Measurements from ENCODE around the gene KLF6. TPM values are rescaled to one million over a fixed set of nuclear protein-coding genes. Genes with fewer than 3 reads are reported as not detected.

The KLF6 gene
- total and polyA plus RNA-seq, 2 experiments from 2014 or later, result 187 to 602 TPM

GRCh38 chr10:3807928-3808496, 23.0 kb upstream of the KLF6 start:
- WGBS (ENCODE audit: low lambda C conversion rate, missing lambda C conversion rate), result 71% methylated on average over 12 of the region's 12 CpGs
- no peaks in the 10 kb centered on the region for H4K20me1 ChIP-seq (ENCODE audit: insufficient read depth, poor library complexity, severe bottlenecking)
- H3K9me3 ChIP-seq (ENCODE audit: low read depth), result no peaks in the 10 kb centered on the region
- H3K36me3 ChIP-seq (replicated peaks; ENCODE audit: insufficient read depth, low read depth), result no peaks in the 10 kb centered on the region
- H3K27ac ChIP-seq, result peak overlapping the region; percentile 98
- no peaks in the 10 kb centered on the region for H3K9me2 ChIP-seq (replicated peaks; ENCODE audit: insufficient read depth)
- peak; percentile 52 for DNase-seq (ENCODE audit: low spot score)
- H3K4me2 ChIP-seq, result peak overlapping the region; percentile 48
- H2AFZ ChIP-seq, result no peak overlapping the region
- TF ChIP-seq EZH2 (IDR thresholded peaks at IDR 0.05; ENCODE audit: borderline replicate concordance) (no peak), EZH2phosphoT487 (IDR thresholded peaks at IDR 0.05; ENCODE audit: low read depth, severe bottlenecking, unreplicated experiment) (no peak)
- no peaks in the 10 kb centered on the region for H3K79me2 ChIP-seq
- no peaks in the 10 kb centered on the region for H3K27me3 ChIP-seq
- no peak overlapping the region for H3K4me3 ChIP-seq
- H3K4me1 ChIP-seq (ENCODE audit: insufficient read depth), result peaks cover 77% of the 10 kb centered on the region

DNA sequence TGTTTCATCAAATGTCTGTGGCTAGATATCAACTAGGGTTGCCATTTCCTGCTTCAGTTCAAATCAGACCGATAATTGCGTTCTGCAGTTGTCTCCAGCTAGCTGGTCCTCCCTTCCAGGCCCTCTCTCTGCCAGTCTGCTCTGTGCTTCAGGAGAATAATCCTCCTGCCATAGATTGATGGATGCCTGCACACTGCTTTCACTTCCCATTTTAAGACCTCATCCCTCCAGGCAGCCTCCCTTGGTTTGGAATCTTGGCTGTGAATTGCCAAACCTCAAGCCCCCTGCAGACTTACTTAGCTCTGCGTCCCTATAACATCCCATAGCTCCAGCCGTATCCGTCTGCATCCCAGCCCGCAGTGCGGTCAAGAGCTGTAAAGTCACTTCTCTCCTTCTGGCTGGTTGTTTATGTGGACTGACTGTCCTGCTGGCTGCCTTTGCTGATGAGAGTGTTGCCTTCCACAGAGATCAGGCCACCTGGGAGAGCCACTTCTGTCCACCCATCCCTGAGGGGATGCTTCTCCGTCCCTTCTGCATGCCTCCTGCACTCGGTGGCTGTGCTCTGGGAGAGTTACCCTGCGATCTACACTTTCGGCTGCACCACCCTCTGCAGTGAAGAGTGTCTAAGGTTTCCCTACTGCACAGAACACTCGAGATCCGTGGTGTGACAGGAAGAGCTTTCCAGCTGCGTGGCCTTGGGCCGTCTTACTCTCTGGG, 22.4 kb upstream of the KLF6 start:
- no peak overlapping the region for H2AFZ ChIP-seq
- no peaks in the 10 kb centered on the region for H3K27me3 ChIP-seq
- H3K36me3 ChIP-seq (replicated peaks; ENCODE audit: insufficient read depth, low read depth), result no peaks in the 10 kb centered on the region
- no peaks in the 10 kb centered on the region for H4K20me1 ChIP-seq (ENCODE audit: insufficient read depth, poor library complexity, severe bottlenecking)
- no peaks in the 10 kb centered on the region for H3K9me3 ChIP-seq (ENCODE audit: low read depth)
- DNase-seq (ENCODE audit: low spot score), result no peak
- H3K9me2 ChIP-seq (replicated peaks; ENCODE audit: insufficient read depth), result no peaks in the 10 kb centered on the region
- TF ChIP-seq, protein P1, sequence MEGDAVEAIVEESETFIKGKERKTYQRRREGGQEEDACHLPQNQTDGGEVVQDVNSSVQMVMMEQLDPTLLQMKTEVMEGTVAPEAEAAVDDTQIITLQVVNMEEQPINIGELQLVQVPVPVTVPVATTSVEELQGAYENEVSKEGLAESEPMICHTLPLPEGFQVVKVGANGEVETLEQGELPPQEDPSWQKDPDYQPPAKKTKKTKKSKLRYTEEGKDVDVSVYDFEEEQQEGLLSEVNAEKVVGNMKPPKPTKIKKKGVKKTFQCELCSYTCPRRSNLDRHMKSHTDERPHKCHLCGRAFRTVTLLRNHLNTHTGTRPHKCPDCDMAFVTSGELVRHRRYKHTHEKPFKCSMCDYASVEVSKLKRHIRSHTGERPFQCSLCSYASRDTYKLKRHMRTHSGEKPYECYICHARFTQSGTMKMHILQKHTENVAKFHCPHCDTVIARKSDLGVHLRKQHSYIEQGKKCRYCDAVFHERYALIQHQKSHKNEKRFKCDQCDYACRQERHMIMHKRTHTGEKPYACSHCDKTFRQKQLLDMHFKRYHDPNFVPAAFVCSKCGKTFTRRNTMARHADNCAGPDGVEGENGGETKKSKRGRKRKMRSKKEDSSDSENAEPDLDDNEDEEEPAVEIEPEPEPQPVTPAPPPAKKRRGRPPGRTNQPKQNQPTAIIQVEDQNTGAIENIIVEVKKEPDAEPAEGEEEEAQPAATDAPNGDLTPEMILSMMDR (IDR thresholded peaks at IDR 0.05; ENCODE audit: poor library complexity), result no peak
- TF ChIP-seq EZH2 (IDR thresholded peaks at IDR 0.05; ENCODE audit: borderline replicate concordance), result no peak
- TF ChIP-seq EZH2phosphoT487 (IDR thresholded peaks at IDR 0.05; ENCODE audit: low read depth, severe bottlenecking, unreplicated experiment), result no peak
- peaks cover 82% of the 10 kb centered on the region for H3K4me1 ChIP-seq (ENCODE audit: insufficient read depth)
- 83% methylated on average over 15 of the region's 15 CpGs for WGBS (ENCODE audit: low lambda C conversion rate, missing lambda C conversion rate)
- peak overlapping the region; percentile 98 for H3K27ac ChIP-seq
- no peak overlapping the region for H3K4me3 ChIP-seq
- no peaks in the 10 kb centered on the region for H3K79me2 ChIP-seq
- peak overlapping the region; percentile 48 for H3K4me2 ChIP-seq

- 44% methylated on average over 5 of the region's 5 CpGs for WGBS (ENCODE audit: low lambda C conversion rate, missing lambda C conversion rate)
- H3K4me3 ChIP-seq, result no peak overlapping the region
- no peak overlapping the region for H2AFZ ChIP-seq
- H3K79me2 ChIP-seq, result no peaks in the 10 kb centered on the region
- no peak for TF ChIP-seq EZH2 (IDR thresholded peaks at IDR 0.05; ENCODE audit: borderline replicate concordance)
- TF ChIP-seq, protein P1 (IDR thresholded peaks at IDR 0.05; ENCODE audit: poor library complexity), result no peak
- TF ChIP-seq EZH2phosphoT487 (IDR thresholded peaks at IDR 0.05; ENCODE audit: low read depth, severe bottlenecking, unreplicated experiment), result no peak
- H3K9me3 ChIP-seq (ENCODE audit: low read depth), result no peaks in the 10 kb centered on the region
- H3K4me1 ChIP-seq (ENCODE audit: insufficient read depth), result peaks cover 77% of the 10 kb centered on the region
- peak overlapping the region; percentile 98 for H3K27ac ChIP-seq
- no peaks in the 10 kb centered on the region for H3K27me3 ChIP-seq
- peak overlapping the region; percentile 31 for H3K4me2 ChIP-seq
- H4K20me1 ChIP-seq (ENCODE audit: insufficient read depth, poor library complexity, severe bottlenecking), result no peaks in the 10 kb centered on the region
- H3K36me3 ChIP-seq (replicated peaks; ENCODE audit: insufficient read depth, low read depth), result no peaks in the 10 kb centered on the region
- no peaks in the 10 kb centered on the region for H3K9me2 ChIP-seq (replicated peaks; ENCODE audit: insufficient read depth)
- peak; percentile 80 for DNase-seq (ENCODE audit: low spot score)
Observed at GRCh38 chr10:3806603-3807002, 21.6 kb upstream of the KLF6 start.

DNA sequence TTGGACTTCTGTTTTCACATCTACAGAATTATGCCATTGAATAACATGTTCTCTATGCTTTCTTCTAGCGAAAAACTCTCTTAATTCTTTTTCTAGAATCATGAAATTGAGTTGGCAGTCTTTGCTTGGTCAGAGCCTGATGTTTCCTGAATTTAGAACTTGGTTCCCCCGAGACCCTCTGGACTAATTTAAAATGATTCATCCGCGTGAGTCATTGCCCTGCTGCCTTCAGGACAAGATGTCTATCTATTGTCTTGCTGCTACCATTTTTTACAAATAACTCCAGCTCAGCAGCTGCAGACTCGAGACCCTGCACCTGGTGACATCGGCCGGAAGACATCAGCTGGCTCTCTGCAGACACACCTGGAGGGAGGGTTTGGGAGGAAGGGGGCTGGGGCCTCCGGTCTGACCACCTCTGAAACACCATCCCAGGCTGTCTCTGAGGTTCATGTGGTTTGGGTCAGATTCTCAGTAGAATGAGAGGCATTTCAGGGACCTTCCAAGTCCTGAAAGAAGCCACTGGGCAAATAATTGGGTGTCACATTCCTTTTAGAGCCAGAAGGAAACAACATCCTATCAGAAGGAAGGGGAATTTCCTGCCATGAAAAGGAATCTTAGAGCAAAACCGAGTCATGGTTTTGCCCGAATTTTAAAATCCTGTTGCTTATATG, 20.9 kb upstream of the KLF6 start:
- H3K27ac ChIP-seq, result peak overlapping the region; percentile 98
- no peaks in the 10 kb centered on the region for H3K9me2 ChIP-seq (replicated peaks; ENCODE audit: insufficient read depth)
- no peaks in the 10 kb centered on the region for H4K20me1 ChIP-seq (ENCODE audit: insufficient read depth, poor library complexity, severe bottlenecking)
- TF ChIP-seq EZH2phosphoT487 (IDR thresholded peaks at IDR 0.05; ENCODE audit: low read depth, severe bottlenecking, unreplicated experiment), result no peak
- TF ChIP-seq, protein P1 (IDR thresholded peaks at IDR 0.05; ENCODE audit: poor library complexity), result no peak
- TF ChIP-seq EZH2 (IDR thresholded peaks at IDR 0.05; ENCODE audit: borderline replicate concordance), result no peak
- H3K9me3 ChIP-seq (ENCODE audit: low read depth), result no peaks in the 10 kb centered on the region
- no peaks in the 10 kb centered on the region for H3K27me3 ChIP-seq
- no peaks in the 10 kb centered on the region for H3K79me2 ChIP-seq
- no peak overlapping the region for H2AFZ ChIP-seq
- H3K4me2 ChIP-seq, result peak overlapping the region; percentile 10
- H3K4me1 ChIP-seq (ENCODE audit: insufficient read depth), result peaks cover 70% of the 10 kb centered on the region
- no peaks in the 10 kb centered on the region for H3K36me3 ChIP-seq (replicated peaks; ENCODE audit: insufficient read depth, low read depth)
- DNase-seq (ENCODE audit: low spot score), result peak; percentile 40
- H3K4me3 ChIP-seq, result no peak overlapping the region
- WGBS (ENCODE audit: low lambda C conversion rate, missing lambda C conversion rate), result 51% methylated on average over 10 of the region's 10 CpGs
